Naive thymus-derived CD4-positive, alpha-beta T cell (primary cell): ENCODE results near the gene RAG1. TPM values are rescaled to one million over a fixed set of nuclear protein-coding genes. Genes with fewer than 3 reads are reported as not detected.
A peak's percentile ranks its signal among the peaks of the same experiment; 100 is the strongest.

Experiments used
- ATAC-seq: fragments of 150-1000 bp; cut with Tn5 transposase; 2 replicates; pipeline ENCODE4 v1.10.0; 2021; ENCODE audit warnings: mild to moderate bottlenecking, moderate library complexity
- CTCF ChIA-PET: fragments of 350-600 bp; sonication (Branson Sonifier 250); formaldehyde crosslinking; loops from one replicate; lab custom pipeline; 2021; ENCODE audit warnings: antibody characterized with exemption; lab: Charles Lee
- POLR2A ChIA-PET: fragments of 350-600 bp; sonication (Branson Sonifier 250); formaldehyde crosslinking; loops from one replicate; lab custom pipeline; 2021; ENCODE audit warnings: antibody characterized with exemption, inconsistent platforms; lab: Charles Lee
- DNase-seq, 9 donors: peaks; one replicate each; pipeline versions ENCODE4 v3.0.0 to v3.0.0-alpha.2; 2020 to 2022; ENCODE audit warnings: mixed read lengths in 1 of 9
- H3K27ac ChIP-seq: one replicate; pipeline ENCODE4 v1.7.0; 2013; ENCODE audit warnings: mild to moderate bottlenecking, low read depth, low read length, moderate library complexity
- H3K27me3 ChIP-seq, 2 donors: one replicate each; pipeline ENCODE4 v1.7.0; 2013; ENCODE audit warnings: low read length in 2 of 2, mild to moderate bottlenecking in 2 of 2, moderate library complexity in 2 of 2; ENCODE audit not compliant: control insufficient read depth in 2 of 2, insufficient read depth in 2 of 2
- H3K36me3 ChIP-seq, 3 experiments: 1 replicate in 2 of 3; 2 replicates in 1 of 3; pipeline ENCODE4 v1.7.0; 2013; ENCODE audit warnings: low read length in 3 of 3, mild to moderate bottlenecking in 3 of 3, moderate library complexity in 1 of 3; ENCODE audit not compliant: insufficient read depth in 3 of 3, control insufficient read depth in 2 of 3
- H3K4me1 ChIP-seq, 2 donors: one replicate each; pipeline ENCODE4 v1.7.0; 2013; ENCODE audit warnings: low read length in 2 of 2, mild to moderate bottlenecking in 2 of 2, moderate library complexity in 1 of 2; ENCODE audit not compliant: control insufficient read depth in 2 of 2, insufficient read depth in 2 of 2
- H3K4me3 ChIP-seq: 2 replicates; pipeline ENCODE4 v1.7.0; 2013; ENCODE audit warnings: mild to moderate bottlenecking, low read length
- H3K9me3 ChIP-seq, 3 experiments: 1 replicate in 2 of 3; 2 replicates in 1 of 3; pipeline ENCODE4 v1.7.0; 2013; ENCODE audit warnings: low read length in 3 of 3; ENCODE audit not compliant: control insufficient read depth in 2 of 3
- H3K27ac Mint-ChIP-seq, 9 donors: one replicate each; pipeline ENCODE4 v1.8.0; 2020 to 2022; ENCODE audit warnings: mixed read lengths in 9 of 9, mild to moderate bottlenecking in 8 of 9, moderate library complexity in 5 of 9, inconsistent platforms in 2 of 9
- H3K27me3 Mint-ChIP-seq, 5 donors: one replicate each; pipeline ENCODE4 v1.8.0; 2021 to 2022; ENCODE audit warnings: mixed read lengths in 5 of 5, mild to moderate bottlenecking in 1 of 5
- H3K36me3 Mint-ChIP-seq, 5 donors: one replicate each; pipeline ENCODE4 v1.8.0; 2020 to 2022; ENCODE audit warnings: mixed read lengths in 5 of 5, mild to moderate bottlenecking in 3 of 5, inconsistent platforms in 1 of 5
- H3K4me1 Mint-ChIP-seq, 7 donors: one replicate each; pipeline ENCODE4 v1.8.0; 2020 to 2022; ENCODE audit warnings: mixed read lengths in 7 of 7, mild to moderate bottlenecking in 3 of 7, inconsistent platforms in 1 of 7
- H3K4me3 Mint-ChIP-seq, 10 donors: one replicate each; pipeline ENCODE4 v1.8.0; 2020 to 2022; ENCODE audit warnings: mild to moderate bottlenecking in 10 of 10, mixed read lengths in 10 of 10, moderate library complexity in 6 of 10, inconsistent platforms in 2 of 10
- H3K9me3 Mint-ChIP-seq, 11 donors: one replicate each; pipeline ENCODE4 v1.8.0; 2020 to 2022; ENCODE audit warnings: mixed read lengths in 11 of 11, mild to moderate bottlenecking in 4 of 11, inconsistent platforms in 1 of 11, moderate library complexity in 1 of 11
- intact Hi-C, 2 donors: fragments of 100-400 bp; cut with micrococcal nuclease; formaldehyde crosslinking; loops; one replicate each; pipeline ENCODE4 v1.15.1; 2023
- polyA plus RNA-seq, 2 donors: library from polyadenylated mRNA; unstranded; fragments of 300-500 nt; fragmentation: Illumina TruSeq; gene quantifications; one replicate each; pipeline ENCODE4 v1.2.3, GENCODE V29; 2021
- total RNA-seq, 6 experiments: library from RNA in 5 of 6; stranded (reverse) in 5 of 6; gene quantifications; 1 replicate in 5 of 6; 2 replicates in 1 of 6; pipeline ENCODE4 v1.2.3 and lab custom pipeline; 2021 to 2026

RAG1 gene
- total and polyA plus RNA-seq, 7 experiments from 2014 or later, result 0.15 to 0.65 (median 0.37) TPM; not detected in 2

DNA sequence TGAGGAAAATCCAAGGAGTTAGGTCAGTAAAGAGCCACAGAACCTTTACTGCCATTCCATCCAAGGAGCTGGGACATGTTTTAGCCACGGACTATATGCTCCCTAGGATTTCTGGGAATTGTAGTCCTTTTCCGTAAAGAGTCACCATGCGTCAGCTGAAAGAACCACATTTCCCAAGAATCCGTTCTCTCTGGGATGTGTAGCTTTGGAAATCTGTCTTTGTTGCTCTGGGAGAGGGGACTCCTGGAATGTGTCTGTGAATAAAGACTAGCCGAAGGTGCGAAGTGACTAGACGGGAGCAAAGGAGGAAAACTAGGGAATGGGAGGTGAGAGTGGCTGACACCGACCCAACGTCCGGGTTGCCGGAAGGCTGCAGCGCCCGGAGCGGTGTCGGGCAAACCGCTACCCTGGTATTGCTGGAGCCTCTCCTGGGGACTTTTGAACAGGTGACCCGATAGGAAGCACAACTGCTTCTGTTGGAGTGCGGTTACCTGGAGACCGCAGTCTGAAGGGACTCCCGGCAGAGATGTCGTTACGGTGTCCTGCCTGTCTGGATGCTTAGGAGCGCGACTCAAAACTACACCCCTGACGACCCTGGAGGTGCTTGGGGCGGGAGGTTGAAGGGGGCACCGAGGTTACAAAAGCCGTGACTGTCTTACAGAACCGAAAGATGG lies 26.6 kb downstream of the RAG1 start, which contains the start of gene IFTAP:
Gene IFTAP, plus strand, starts transcription at position 187 of the 674 bp plus-strand sequence. CDS start 15,602 bp downstream, outside the sequence.
- Histone ChIP-seq H3K4me3 (peak within 1 kb of the TSS; percentile 60), H3K36me3 (no peaks in the 10 kb centered on the region), H3K27me3 (peaks cover 0 to 3% of the 10 kb centered on the region in 2 donors), H3K27ac (no peak within 1 kb of the TSS), H3K4me1 (no peaks in the 10 kb centered on the region), H3K9me3 (no peaks in the 10 kb centered on the region)
- ATAC-seq (peak; percentile 95), DNase-seq (peak in 7 of 9 donors; percentile 10 to 48 (median 34))
- ChIA-PET POLR2A (no interaction called here), CTCF (no interaction called here)
- H3K4me1 Mint-ChIP-seq, result peaks cover 4 to 16% (median 9%) of the 10 kb centered on the region in 7 donors
- H3K36me3 Mint-ChIP-seq, result peaks cover 0 to 1% (median 0%) of the 10 kb centered on the region in 5 donors
- peak within 1 kb of the TSS in 4 of 9 donors; percentile 69 to 84 (median 78) for H3K27ac Mint-ChIP-seq
- no peaks in the 10 kb centered on the region for H3K9me3 Mint-ChIP-seq
- H3K27me3 Mint-ChIP-seq, result peaks cover 34 to 62% (median 41%) of the 10 kb centered on the region in 5 donors
- H3K4me3 Mint-ChIP-seq, result peak within 1 kb of the TSS; percentile 77 to 99 (median 94)
- intact Hi-C loops, result no loop called here

DNA sequence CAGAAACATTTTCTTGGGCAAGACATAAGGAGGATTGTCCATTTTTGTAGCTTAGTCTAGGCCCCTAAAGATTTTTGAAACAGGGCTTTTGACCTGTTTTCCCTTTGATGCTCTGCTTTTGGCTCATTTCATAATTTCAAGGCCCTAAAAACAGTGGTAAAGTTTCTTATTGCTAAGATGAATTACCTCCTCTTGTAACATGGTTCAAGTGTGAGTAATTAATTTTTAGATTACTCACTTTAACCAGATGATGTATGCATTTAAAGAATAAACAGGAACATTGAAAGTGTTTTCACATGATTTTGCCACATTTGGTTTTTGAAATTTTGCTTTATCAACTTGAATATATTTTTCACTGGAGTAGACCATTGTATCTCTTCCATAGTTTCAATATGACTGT lies 29.1 kb downstream of the RAG1 start:
- H3K4me3 Mint-ChIP-seq, result no peak overlapping the region
- H3K27ac ChIP-seq, result no peak overlapping the region
- ATAC-seq (no peak), DNase-seq (no peak)
- intact Hi-C loops, result no loop called here
- peaks cover 0 to 3% of the 10 kb centered on the region in 2 donors for H3K27me3 ChIP-seq
- POLR2A ChIA-PET, result no interaction called here
- H3K4me3 ChIP-seq, result no peak overlapping the region
- no peaks in the 10 kb centered on the region for H3K9me3 ChIP-seq
- peaks cover 15 to 52% (median 39%) of the 10 kb centered on the region in 5 donors for H3K27me3 Mint-ChIP-seq
- H3K36me3 Mint-ChIP-seq, result peaks cover 0 to 1% (median 0%) of the 10 kb centered on the region in 5 donors
- H3K4me1 Mint-ChIP-seq, result peaks cover 4 to 16% (median 9%) of the 10 kb centered on the region in 7 donors
- no peaks in the 10 kb centered on the region for H3K9me3 Mint-ChIP-seq
- no peaks in the 10 kb centered on the region for H3K36me3 ChIP-seq
- CTCF ChIA-PET, result no interaction called here
- H3K4me1 ChIP-seq, result no peaks in the 10 kb centered on the region
- no peak overlapping the region for H3K27ac Mint-ChIP-seq

DNA sequence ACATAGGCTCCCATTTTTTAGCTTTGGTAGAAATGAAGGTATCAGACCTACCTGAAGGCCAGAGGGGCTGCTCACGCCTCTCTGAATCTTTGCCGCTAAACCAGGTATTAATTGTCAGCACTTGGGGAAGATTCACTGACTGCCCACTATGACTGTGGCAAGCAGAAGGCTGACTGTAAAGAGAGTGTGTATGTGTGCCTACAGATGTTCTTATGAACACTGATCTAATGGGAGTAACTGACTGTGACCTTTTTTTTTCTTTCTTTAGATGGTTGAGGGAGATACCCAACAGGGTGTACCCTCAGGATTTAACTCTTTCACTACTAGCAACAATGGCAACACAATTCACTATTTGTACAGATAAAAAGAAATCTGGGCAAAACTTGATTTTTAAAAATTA lies 30.2 kb downstream of the RAG1 start, which contains the start of gene RAG2:
Gene RAG2, minus strand, starts transcription at position 186 of the 400 bp plus-strand sequence. CDS start 4,068 bp downstream, outside the sequence.
- POLR2A ChIA-PET, result no interaction called here
- CTCF ChIA-PET, result no interaction called here

DNA sequence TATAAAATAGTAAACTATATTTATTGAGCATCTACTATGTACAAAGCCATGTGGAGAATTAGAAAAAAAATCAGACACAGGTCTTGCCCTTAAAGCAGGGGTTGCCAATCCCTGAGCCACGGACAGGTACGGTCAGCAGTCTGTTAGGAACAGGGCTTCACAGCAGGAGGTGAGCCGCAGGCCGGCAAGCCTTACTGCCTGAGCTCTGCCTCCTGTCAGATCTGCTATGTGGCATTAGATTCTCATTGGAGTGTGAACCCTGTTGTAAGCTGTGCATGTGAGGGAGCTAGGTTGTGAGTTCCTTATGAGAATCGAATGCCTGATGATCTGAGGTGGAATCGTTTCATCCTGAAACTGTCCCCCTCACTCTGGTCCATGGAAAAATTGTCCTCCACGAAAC lies 32.4 kb downstream of the RAG1 start:
- Histone ChIP-seq H3K4me3 (no peak overlapping the region), H3K9me3 (no peaks in the 10 kb centered on the region), H3K36me3 (no peaks in the 10 kb centered on the region), H3K27ac (no peak overlapping the region), H3K27me3 (no peaks in the 10 kb centered on the region), H3K4me1 (no peaks in the 10 kb centered on the region)
- Mint-ChIP-seq H3K27ac (no peak overlapping the region), H3K4me1 (peaks cover 0 to 5% (median under 1%) of the 10 kb centered on the region in 7 donors), H3K9me3 (no peaks in the 10 kb centered on the region), H3K27me3 (peaks cover 4 to 45% (median 34%) of the 10 kb centered on the region in 5 donors), H3K4me3 (no peak overlapping the region), H3K36me3 (no peaks in the 10 kb centered on the region)
- ChIA-PET POLR2A (no interaction called here), CTCF (interaction anchor here (0.6 kb wide), 1 partner anchor 34 kb away, joined by 3 read pairs; no protein-coding TSS in a partner anchor)
- intact Hi-C loops, result no loop called here
- ATAC-seq (no peak), DNase-seq (no peak)

More for the DNA sequence above, 30.2 kb downstream of the RAG1 start, which contains the start of gene RAG2:
- Histone ChIP-seq H3K27me3 (peaks cover 0 to 3% of the 10 kb centered on the region in 2 donors), H3K36me3 (no peaks in the 10 kb centered on the region), H3K4me3 (no peak within 1 kb of the TSS), H3K9me3 (no peaks in the 10 kb centered on the region), H3K4me1 (no peaks in the 10 kb centered on the region), H3K27ac (no peak within 1 kb of the TSS)
- ATAC-seq (no peak), DNase-seq (no peak)
- Mint-ChIP-seq H3K9me3 (no peaks in the 10 kb centered on the region), H3K27ac (no peak within 1 kb of the TSS), H3K27me3 (peaks cover 8 to 55% (median 46%) of the 10 kb centered on the region in 5 donors), H3K4me1 (peaks cover 4 to 16% (median 9%) of the 10 kb centered on the region in 7 donors), H3K36me3 (peaks cover 0 to 1% (median 0%) of the 10 kb centered on the region in 5 donors), H3K4me3 (no peak within 1 kb of the TSS)
- intact Hi-C loops, result no loop called here

DNA sequence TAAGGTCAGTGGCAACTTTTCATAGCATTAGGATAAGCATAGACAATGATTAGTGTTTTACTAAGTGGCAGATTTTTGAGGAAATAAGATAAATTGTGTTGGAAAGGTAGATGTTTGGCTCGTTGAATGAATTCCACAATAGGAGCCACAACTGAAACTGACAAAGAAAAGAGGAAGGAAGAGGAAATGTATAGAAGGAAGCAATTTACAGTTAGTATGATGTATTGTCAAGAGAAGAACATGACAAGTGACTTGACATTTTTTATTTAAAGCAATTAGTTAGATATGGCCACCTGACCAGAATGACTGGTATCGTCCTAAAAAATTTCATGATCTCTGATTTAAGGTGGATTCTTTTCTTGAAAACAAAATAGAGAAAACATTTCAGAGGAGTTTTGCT lies 33.3 kb downstream of the RAG1 start:
- ATAC-seq (no peak), DNase-seq (no peak)
- no peaks in the 10 kb centered on the region for H3K36me3 Mint-ChIP-seq
- no peaks in the 10 kb centered on the region for H3K36me3 ChIP-seq
- no peak overlapping the region for H3K27ac Mint-ChIP-seq
- no peaks in the 10 kb centered on the region for H3K4me1 ChIP-seq
- H3K27me3 Mint-ChIP-seq, result peaks cover 0 to 36% (median 34%) of the 10 kb centered on the region in 5 donors
- H3K4me3 Mint-ChIP-seq, result no peak overlapping the region
- intact Hi-C loops, result no loop called here
- ChIA-PET POLR2A (no interaction called here), CTCF (no interaction called here)
- no peak overlapping the region for H3K27ac ChIP-seq
- H3K9me3 Mint-ChIP-seq, result no peaks in the 10 kb centered on the region
- no peaks in the 10 kb centered on the region for H3K9me3 ChIP-seq
- H3K27me3 ChIP-seq, result no peaks in the 10 kb centered on the region
- H3K4me3 ChIP-seq, result no peak overlapping the region
- no peaks in the 10 kb centered on the region for H3K4me1 Mint-ChIP-seq

DNA sequence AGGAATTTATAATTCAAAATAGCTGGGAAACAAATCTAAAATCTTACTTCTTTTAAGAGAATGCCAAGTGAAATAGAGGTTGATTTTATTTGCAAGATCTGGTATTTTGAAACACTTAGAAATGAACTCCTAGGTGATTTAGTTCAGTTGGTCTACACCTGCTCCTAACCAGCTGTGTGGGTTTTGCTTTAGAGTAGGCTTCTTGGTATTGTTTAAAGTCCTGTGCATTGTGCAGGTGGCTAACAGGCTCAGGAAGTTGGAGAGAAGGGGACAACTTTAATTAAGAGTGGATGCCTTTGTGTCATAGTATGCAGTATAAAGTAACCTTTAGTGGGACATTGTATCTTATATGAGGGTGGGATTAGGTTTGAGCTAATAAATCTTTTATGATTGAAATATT lies 34.3 kb downstream of the RAG1 start:
- no peaks in the 10 kb centered on the region for H3K9me3 Mint-ChIP-seq
- no peak overlapping the region for H3K4me3 Mint-ChIP-seq
- Histone ChIP-seq H3K4me3 (no peak overlapping the region), H3K4me1 (no peaks in the 10 kb centered on the region), H3K27me3 (no peaks in the 10 kb centered on the region), H3K27ac (no peak overlapping the region), H3K36me3 (no peaks in the 10 kb centered on the region), H3K9me3 (no peaks in the 10 kb centered on the region)
- no peak overlapping the region for H3K27ac Mint-ChIP-seq
- no peaks in the 10 kb centered on the region for H3K4me1 Mint-ChIP-seq
- H3K36me3 Mint-ChIP-seq, result no peaks in the 10 kb centered on the region
- H3K27me3 Mint-ChIP-seq, result peaks cover 0 to 36% (median 33%) of the 10 kb centered on the region in 5 donors
- CTCF ChIA-PET, result no interaction called here
- intact Hi-C loops, result no loop called here
- DNase-seq, result no peak
- ATAC-seq, result no peak
- POLR2A ChIA-PET, result no interaction called here
